Stimulated activated naive CD8-positive, alpha-beta T cell treated with anti-CD3 and anti-CD28 coated beads, Interleukin-15, Interleukin-2, amounts not matched to agents 100 U/mL and 50 U/mL, for 24 hours (primary cell): ENCODE measurements around the gene ASB7.

Experiments
- ATAC-seq: fragments of 150-1000 bp; cut with Tn5 transposase; one replicate; pipeline ENCODE4 v1.10.0; 2021
- DNase-seq: peaks from one replicate; pipeline ENCODE4 v3.0.0; 2021

Gene ASB7

DNA sequence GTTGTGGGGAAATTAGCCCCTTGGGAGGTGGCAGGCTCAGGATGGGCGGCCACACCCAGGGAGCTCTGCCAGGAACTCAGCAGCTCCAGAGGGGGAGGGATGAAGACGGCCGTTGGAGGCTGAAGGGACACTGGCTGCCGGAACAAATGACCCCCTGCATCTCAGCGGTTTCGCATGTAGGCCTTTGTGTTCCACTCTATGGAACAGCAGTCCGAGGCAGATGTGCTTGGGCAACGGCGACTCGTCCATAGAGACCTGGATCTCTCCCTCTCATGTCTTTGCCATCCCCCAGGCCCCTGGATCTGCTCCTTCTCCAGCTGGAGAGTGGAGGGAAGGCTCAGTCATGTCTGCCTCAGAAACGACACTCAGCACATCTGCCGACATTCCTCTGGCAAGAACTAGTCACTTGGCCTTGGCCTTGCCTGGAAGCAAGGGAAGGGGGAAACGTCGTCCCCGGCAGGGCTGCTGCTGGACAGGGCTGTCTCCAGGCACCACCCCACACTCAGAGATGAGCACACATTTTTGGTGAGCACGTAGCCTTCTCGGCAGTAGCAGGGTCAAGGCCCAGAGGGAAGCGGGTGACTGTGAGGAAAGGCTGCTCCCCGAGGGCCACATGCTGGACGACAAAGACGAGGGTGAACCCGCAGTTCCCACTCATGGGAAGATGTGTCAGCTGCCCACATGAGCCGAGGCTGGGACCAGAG is 83.8 kb downstream of the ASB7 start:
- ATAC-seq (no peak), DNase-seq (no peak)

DNA sequence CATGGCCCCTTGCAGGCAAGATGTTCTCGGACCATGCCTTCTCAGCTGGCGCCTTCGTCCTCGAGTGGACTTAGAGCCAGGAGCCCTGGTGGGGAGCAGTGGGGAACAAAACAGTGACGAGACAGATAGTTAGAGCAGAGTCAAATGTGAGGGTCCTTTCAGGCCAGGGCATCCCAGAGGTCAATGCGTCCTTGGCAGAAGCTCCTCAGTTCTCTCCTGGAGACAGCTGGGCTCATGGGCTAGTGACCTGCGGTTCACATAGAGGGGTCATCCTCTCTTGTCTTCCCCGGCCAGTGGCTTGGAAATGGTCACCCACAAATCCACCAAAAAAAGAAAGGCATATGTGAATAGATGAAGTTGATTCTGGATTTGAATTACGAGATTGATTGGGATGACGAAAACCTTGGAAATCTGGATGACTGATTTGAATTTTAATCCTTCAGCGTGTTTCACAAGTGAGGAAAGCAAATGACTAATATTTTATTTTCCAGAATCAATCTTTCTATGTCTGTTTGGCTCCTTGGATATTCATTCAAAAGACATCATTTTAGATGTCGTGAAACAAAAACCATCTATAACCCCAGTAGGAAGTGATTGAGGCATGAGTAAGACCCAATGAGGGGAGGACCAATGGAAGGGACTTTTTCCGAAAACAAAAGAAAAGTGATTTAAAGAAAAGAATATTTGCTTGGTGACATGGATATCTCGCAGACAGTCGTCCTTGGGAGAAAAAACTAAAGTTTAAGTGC is 84.5 kb downstream of the ASB7 start:
- DNase-seq (no peak), ATAC-seq (no peak)

DNA sequence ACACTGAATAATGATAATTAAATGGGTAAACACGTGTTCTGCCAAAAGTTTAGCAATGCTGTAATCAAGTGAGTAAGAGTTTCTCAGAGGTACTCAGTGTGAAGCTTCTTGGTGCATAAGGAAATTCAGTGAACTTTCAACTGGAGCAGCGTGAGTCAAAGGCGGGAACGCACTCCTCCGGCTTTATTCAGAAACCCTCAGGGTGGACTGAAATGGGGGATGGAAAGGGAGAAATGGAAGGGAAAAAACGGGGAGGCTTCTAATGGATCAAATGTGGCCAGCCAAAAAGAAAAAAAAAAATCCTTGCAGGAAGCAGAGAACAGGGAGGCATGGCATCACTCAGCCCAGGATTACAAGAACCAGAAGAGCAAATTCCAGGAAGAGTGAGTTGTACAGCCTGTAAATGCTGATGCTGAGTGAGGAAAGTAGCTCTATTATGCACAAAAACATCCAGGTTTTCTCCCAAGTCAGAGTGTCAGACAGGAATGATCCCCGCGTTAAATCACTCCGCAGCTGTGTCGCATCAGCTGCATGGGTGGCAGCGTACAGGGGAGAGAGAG is 85.3 kb downstream of the ASB7 start:
- no peak for DNase-seq
- ATAC-seq, result no peak

DNA sequence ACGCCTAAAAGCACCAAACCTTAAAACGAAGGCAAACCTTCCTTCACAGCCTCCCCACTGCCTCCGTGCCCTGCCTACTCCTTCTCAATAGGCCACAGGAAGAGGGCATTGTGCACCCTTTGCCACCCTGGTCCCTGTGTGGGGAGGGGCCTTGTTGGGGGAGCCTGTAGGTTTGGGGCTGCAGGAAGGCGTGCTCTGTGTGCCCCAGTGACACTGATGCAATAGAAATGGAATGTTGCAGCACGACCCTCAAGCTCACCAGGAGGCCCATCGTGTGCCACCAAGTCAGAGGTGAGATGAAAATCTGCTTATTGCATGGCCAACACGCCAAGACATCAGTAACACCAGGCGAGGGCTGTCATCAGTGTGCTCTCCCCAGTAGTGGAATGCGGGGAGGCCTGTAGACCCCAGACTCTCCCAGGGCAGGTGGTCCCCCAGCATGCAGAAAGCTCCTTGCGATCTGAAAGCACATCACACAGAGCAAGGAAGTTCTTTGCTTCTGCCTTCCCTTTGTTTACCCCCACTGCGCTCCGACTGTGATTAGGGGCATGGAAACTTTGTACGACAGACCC is 86.2 kb downstream of the ASB7 start:
- no peak for DNase-seq
- ATAC-seq, result no peak

DNA sequence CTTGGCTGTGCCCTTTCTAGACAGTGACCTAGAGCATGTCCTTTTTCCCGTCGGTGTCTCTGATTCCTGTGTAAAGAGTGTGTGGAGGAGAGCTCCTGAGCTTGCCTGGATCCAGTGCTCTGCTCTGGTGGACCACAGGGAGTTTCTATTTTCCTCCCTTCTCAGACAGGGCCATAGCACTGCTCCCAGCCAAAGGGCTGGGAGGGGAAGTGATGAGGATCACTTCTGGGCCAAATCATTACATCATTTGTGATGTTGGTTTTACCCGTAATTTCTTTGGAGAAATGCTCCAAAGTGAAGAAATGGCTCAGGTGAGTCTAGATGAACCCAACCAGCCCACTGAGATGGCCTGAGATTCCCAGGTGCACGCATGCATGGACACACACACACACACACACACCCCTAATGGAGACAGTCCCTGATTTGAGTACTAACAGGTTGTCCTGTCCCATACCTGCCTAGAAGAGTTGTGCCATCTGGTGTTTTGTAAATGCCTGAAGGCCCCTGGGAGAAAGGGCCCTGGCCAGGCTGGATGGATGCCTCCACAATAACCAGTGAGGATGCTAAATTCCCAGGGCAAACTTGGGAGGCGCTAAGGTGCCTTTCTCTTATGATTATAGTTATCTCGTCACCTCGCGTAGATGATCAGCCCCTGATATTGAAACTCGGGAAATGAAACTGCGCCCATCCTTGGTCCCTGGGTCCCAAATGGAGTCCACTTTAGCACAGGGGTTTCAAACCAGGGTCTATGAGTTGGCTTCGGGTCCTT is 86.9 kb downstream of the ASB7 start:
- ATAC-seq (no peak), DNase-seq (no peak)

DNA sequence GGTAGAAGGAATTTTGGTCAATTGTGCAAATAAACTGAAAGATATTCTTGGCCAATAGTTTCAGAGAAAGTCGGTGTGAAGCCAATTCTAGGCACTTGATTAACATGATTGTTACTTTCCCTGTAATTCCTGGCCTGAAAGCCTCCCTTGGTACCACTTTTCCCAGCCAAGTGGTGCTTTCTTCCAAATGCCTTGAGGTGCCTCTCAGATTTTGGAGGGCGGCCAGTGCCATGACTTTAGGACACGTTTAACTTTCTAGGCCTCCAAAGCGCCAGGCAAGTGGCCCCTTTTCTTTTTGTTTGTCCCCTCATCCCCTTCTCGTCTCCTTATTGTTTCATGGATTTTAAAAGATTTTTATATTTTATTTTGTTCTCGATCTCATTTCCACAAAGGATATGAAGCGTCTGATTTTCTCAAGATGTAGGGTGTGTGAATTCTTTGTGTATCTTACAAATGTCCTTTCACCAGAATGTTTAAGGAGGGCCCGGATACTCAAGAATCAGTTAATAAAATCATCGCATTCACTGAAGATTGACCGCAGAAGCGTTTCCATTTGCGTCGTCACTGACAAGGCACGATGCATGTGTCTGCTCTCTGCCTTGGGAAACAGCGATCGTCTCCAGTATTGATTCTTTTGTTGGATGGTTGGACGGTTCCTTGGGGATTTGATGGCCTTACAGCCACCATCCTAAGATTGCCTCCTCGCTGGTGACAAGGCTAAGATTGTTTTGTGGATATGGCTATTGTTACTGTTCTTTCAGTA is 87.8 kb downstream of the ASB7 start:
- ATAC-seq (no peak), DNase-seq (no peak)

DNA sequence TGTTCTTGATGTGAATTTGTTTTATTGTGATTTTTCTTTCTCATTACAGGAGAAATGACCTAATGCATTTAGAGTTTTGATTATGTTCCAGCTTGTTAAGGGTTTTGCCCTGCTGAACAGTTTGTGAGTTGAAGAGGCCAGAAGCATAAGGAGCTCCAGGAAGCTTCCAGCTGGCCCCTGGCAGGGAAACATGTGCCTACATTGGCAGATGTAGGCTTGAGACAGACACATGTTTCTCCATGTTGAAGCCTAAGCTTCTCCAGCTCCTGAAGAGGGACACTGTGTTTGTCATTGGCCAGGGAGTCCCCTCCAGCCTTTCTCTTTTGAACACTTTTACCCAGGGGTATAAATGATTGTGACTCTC is 88.4 kb downstream of the ASB7 start:
- DNase-seq (no peak), ATAC-seq (no peak)

DNA sequence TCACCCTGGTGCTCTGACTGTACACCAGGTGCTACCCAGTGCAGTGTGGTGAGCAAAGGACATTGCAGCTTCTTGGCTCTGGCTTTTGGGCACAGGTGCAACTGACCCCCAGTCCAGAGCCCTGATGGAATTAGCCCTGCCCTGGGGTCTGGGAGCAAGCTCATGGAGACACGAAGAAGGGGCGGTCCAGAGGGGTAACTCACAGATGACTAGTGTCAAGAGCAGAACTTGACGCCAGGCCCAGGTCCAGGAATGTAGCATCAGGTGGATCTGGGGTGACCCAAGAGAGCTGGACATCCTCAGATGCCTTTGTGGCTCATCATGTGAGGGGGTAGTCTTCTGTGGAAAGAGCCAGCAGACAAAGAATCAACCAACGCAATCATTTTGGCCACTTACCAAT is 88.9 kb downstream of the ASB7 start:
- ATAC-seq (no peak), DNase-seq (no peak)

DNA sequence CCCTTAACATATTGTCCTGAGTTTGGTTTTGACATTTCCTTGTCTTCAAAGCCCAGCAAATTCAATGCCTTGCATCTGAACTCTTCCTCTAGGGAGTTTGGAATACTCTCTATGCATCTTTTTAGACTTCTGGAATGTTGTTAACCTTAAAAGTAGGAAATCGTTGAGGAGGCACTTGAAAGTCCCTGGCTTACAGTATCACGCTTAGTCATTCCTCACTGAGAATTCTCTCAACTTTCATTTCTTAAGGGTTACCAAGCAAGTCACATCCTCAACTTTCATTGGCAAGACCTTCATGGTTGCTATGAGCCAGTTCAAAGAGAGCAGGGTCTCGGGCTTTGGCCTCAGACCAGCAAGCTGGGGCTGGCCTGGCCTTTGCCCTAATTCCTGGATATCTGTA is 89.9 kb downstream of the ASB7 start:
- no peak for ATAC-seq
- DNase-seq, result no peak

DNA sequence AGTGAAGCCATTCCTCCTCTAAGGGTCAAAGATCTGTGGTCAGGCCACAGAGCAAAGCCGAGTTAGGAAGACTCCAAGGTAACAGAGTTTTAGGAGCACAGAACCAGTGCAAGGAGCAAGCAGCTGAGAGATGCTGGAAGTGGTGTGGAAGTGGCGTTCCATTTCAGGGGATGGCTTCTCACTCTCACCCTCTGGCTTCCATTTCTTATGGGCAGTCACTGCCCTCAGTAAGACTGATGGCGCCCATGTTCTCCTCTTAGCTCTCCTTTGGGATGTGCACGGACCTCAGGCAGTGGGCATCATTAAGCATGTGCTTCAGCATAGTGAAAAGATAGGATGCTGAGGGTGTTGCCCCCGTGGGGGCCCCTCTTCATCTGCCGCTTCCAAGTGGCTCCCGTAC is 90.3 kb downstream of the ASB7 start:
- ATAC-seq (no peak), DNase-seq (no peak)

DNA sequence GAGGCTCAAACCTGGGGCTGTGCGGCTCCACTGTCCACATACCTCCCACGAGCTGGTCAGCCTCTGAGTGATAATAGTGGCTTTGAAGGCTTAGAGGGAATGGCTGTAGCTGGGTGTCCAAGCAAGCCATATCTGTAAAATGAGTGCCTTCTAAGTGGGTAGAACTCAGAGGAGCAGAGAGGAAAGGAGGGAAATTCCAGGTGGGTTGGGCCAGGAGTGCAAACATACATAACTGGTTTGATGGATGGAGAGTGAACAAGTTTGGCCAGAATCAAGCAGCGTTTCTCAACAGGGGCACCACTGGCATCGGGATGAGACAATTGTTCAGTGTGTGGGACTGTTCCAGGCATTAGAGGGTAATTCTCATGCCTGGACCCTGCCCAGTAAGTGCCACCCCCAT is 91.1 kb downstream of the ASB7 start:
- no peak for DNase-seq
- no peak for ATAC-seq

DNA sequence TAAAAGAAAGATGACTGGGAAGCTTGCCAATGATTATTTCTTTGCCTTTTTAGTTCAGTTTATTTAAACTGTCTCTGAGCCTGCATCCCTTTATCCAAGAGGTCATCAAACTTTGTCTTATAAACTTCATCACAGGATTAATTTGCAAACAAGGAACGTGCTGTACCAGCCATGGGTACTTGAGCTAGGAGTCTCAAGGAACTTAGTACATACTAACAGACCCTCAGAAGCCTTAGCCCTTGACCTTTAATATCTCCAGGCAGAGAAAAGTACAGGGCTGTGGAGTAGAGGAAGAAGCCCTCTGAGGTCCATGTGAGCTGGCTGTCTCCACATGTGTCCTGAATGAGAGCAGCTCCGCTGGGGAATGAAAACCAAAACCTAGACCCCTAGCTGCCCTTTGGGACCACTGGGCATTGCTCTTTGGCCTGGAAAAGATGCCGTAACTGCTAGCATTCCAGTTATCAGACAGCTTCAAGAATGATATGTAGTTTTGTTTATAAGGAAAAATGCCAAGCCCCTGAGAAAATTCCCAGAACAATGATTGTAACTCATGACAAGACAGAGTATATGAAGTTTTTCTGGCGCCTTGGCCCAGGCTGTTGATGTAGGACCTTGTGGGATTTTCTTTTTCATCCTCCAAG is 92.1 kb downstream of the ASB7 start:
- no peak for DNase-seq
- no peak for ATAC-seq

DNA sequence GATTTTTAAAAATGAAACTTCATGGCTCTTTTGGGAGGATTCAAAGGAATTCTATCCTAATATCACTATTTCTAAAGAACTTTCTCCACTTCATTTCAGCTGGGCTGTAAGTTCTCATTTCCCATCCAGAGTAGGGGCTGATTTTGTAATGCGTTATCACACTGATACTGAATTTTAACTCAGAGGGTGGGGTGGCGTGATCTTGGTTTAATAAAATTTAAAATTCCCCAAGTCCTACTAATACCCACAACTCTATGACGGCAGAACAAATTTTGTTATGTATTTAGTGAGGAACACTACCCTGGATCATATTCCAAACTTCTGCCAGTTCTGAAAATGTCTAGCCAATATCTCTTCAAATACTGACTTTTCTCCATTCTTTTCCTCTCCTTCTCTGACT is 92.7 kb downstream of the ASB7 start:
- DNase-seq (no peak), ATAC-seq (no peak)

DNA sequence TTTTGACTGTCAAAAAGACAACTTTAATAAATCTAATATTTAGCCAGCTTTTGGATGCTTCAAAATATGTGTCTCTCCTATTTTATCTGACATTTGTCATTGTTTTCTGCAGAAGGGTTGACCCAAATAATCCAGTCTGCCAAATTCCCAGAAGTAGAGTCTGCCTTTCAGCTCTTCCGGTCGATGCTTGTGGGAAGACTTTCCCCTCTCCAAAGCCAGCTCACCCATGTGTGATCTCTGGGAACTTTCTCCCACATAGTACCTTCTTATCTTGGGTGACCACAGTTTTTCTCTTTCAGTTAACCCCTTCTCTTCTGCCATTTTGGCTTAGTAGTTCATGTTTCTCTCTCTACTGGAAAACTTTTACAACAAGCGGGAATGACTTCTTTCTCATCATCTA is 94.1 kb downstream of the ASB7 start:
- DNase-seq (no peak), ATAC-seq (no peak)
